HepG2 (cell line): ENCODE data around the gene LRRC25. TPM values are rescaled to one million over a fixed set of nuclear protein-coding genes. Genes with fewer than 3 reads are reported as not detected.

Experiments
- ETV5 ChIP-seq: IDR thresholded peaks from 2 replicates; pipeline ENCODE4 v1.6.1; 2018; ENCODE audit warnings: missing biosample characterization, missing genetic modification reagents, inconsistent platforms, borderline replicate concordance
- FOXK1 ChIP-seq: sonication (generic); formaldehyde crosslinking; IDR thresholded peaks from 2 replicates; pipeline ENCODE4 v1.4.0; 2020; ENCODE audit warnings: low read depth, missing genetic modification reagents, borderline replicate concordance
- MBNL3 ChIP-seq: fragments of 250-450 bp; sonication (Bioruptor Pico); conservative IDR thresholded peaks from 2 replicates; pipeline ENCODE4 v1.8.0; 2022; ENCODE audit warnings: mild to moderate bottlenecking, inconsistent platforms
- NFRKB ChIP-seq: fragments of 450-650 bp; IDR thresholded peaks from 2 replicates; pipeline ENCODE4 v1.6.1; 2017
- POGZ ChIP-seq: sonication (generic); formaldehyde crosslinking; IDR thresholded peaks from 2 replicates; pipeline ENCODE4 v1.4.0; 2020; ENCODE audit warnings: mild to moderate bottlenecking, missing genetic modification reagents
- PTBP1 ChIP-seq: fragments of 200-400 bp; formaldehyde crosslinking; IDR thresholded peaks from 2 replicates; pipeline ENCODE4 v1.6.1; 2018; ENCODE audit warnings: low read length, low read depth; ENCODE audit not compliant: poor library complexity, severe bottlenecking
- SP4 ChIP-seq: sonication (generic); formaldehyde crosslinking; IDR thresholded peaks from 2 replicates; pipeline ENCODE4 v1.8.1; 2023; ENCODE audit warnings: mild to moderate bottlenecking, missing genetic modification reagents
- SPEN ChIP-seq: sonication (generic); formaldehyde crosslinking; IDR thresholded peaks from 2 replicates; pipeline ENCODE4 v1.5.1; 2020; ENCODE audit warnings: low read depth, mild to moderate bottlenecking, missing genetic modification reagents
- SRF ChIP-seq: IDR thresholded peaks from 2 replicates; pipeline ENCODE4 v1.6.1; 2011; ENCODE audit warnings: mild to moderate bottlenecking, low read depth, low read length, moderate library complexity
- ZBTB20 ChIP-seq: sonication (generic); formaldehyde crosslinking; IDR thresholded peaks from 2 replicates; pipeline ENCODE4 v1.8.1; 2023; ENCODE audit warnings: missing genetic modification reagents, low read depth, mild to moderate bottlenecking, borderline replicate concordance
- ZMYM3 ChIP-seq: sonication (generic); formaldehyde crosslinking; IDR thresholded peaks from 2 replicates; pipeline ENCODE4 v1.5.1; 2020; ENCODE audit warnings: mild to moderate bottlenecking, missing genetic modification reagents
- ZNF34 ChIP-seq: sonication (generic); formaldehyde crosslinking; IDR thresholded peaks from 2 replicates; pipeline ENCODE4 v1.4.0; 2020; ENCODE audit warnings: mild to moderate bottlenecking, missing genetic modification reagents, borderline replicate concordance
- ZNF350 ChIP-seq: sonication (generic); formaldehyde crosslinking; IDR thresholded peaks from 2 replicates; pipeline ENCODE4 v1.4.0; 2020; ENCODE audit warnings: mild to moderate bottlenecking, low read depth, missing genetic modification reagents, borderline replicate concordance
- ZNF501 ChIP-seq: sonication (generic); formaldehyde crosslinking; IDR thresholded peaks from 2 replicates; pipeline ENCODE4 v1.5.1; 2020; ENCODE audit warnings: mild to moderate bottlenecking, moderate library complexity, missing genetic modification reagents
- ZSCAN31 ChIP-seq: sonication (generic); formaldehyde crosslinking; IDR thresholded peaks from 2 replicates; pipeline ENCODE4 v1.5.0; 2020; ENCODE audit warnings: low read depth, mild to moderate bottlenecking, missing genetic modification reagents
- polyA plus RNA-seq, 8 experiments: library from polyadenylated mRNA; depleted of rRNA in 3 of 8; stranded (reverse) in 7 of 8; unstranded in 1 of 8; fragments of >200 nt; fragmentation: Illumina TruSeq in 4 of 8; extraction: Trizol in 4 of 8; gene quantifications; 2 replicates each; pipeline versions ENCODE4 v1.2.1 to v1.2.3, GENCODE V29; 2011 to 2016; ENCODE audit warnings: low read depth in 4 of 8, missing spikeins in 1 of 8, mixed read lengths in 1 of 8; ENCODE audit not compliant: insufficient read depth in 1 of 8
- total RNA-seq, 5 experiments: library from RNA; depleted of rRNA; stranded (reverse); fragments of >200 nt; fragmentation: Illumina TruSeq; extraction: Trizol; gene quantifications; 2 replicates each; pipeline ENCODE4 v1.2.3, GENCODE V29; 2016; ENCODE audit warnings: low read depth in 1 of 5
- TF ChIP-seq, protein P1 (sequence below): sonication (generic); formaldehyde crosslinking; conservative IDR thresholded peaks from 2 replicates; pipeline ENCODE4 v1.4.0; 2020; ENCODE audit warnings: mild to moderate bottlenecking, missing genetic modification reagents, moderate library complexity
- TF ChIP-seq, protein P2 (sequence below): sonication (generic); formaldehyde crosslinking; IDR thresholded peaks from 2 replicates; pipeline ENCODE4 v1.5.0; 2020; ENCODE audit warnings: mild to moderate bottlenecking, missing genetic modification reagents
- TF ChIP-seq, protein P3 (sequence below): IDR thresholded peaks from 2 replicates; pipeline ENCODE4 v1.6.1; 2016; ENCODE audit warnings: low read depth
- TF ChIP-seq, protein P4 (sequence below): sonication (generic); formaldehyde crosslinking; IDR thresholded peaks from 2 replicates; pipeline ENCODE4 v1.5.0; 2020; ENCODE audit warnings: missing genetic modification reagents, mild to moderate bottlenecking, borderline replicate concordance
- TF ChIP-seq, protein P5 (sequence below): IDR thresholded peaks from 2 replicates; pipeline ENCODE4 v1.6.1; 2016

Gene LRRC25
- total and polyA plus RNA-seq, 2 of the 13 experiments (the other 11 are each of a cell fraction or from before 2014, with no cell fraction given), result 0.13 to 0.53 TPM

DNA sequence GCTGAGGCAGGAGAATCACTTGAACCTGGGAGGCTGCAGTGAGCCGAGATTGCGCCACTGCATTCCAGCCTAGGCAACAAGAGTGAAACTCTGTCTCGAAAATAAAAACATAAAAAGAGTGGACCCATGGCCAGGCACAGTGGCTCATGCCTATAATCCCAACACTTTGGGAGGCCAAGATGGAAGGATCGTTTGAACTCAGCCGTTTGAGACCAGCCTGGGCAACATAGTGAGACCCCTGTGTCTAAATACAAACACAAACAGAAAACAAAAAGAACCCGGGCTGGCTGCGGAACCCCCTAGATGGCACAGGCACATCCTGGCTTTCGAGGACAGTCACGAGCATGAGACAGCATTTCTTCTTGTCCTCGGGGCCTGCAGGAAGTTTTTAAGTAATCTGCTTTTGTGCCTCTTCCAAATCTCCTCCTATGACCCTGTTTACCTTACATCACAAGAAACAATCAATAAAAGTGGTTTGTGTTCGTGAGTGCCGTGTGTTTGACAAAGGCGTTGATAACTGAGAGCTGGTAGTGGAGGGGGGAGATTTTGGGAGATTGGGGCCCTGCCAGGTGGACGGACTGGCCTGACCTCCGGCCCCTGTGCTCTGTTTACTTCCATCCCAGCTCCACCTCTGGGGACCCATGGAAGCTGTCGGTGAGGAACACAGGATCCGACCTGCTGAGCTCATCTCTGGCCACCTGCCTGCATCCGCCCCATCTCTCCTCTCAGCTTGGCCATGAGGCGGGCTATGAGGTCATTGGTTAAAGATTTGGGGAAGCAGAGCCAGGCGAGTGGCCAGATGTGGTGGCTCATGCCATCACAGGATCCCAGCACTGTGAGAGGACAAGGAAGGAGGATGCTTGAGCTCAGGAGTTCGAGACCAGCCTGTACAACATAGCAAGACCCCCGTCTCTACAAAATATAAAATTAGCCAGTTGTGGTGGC is 17.3 kb downstream of the LRRC25 start (continued):
- TF ChIP-seq, protein P1, sequence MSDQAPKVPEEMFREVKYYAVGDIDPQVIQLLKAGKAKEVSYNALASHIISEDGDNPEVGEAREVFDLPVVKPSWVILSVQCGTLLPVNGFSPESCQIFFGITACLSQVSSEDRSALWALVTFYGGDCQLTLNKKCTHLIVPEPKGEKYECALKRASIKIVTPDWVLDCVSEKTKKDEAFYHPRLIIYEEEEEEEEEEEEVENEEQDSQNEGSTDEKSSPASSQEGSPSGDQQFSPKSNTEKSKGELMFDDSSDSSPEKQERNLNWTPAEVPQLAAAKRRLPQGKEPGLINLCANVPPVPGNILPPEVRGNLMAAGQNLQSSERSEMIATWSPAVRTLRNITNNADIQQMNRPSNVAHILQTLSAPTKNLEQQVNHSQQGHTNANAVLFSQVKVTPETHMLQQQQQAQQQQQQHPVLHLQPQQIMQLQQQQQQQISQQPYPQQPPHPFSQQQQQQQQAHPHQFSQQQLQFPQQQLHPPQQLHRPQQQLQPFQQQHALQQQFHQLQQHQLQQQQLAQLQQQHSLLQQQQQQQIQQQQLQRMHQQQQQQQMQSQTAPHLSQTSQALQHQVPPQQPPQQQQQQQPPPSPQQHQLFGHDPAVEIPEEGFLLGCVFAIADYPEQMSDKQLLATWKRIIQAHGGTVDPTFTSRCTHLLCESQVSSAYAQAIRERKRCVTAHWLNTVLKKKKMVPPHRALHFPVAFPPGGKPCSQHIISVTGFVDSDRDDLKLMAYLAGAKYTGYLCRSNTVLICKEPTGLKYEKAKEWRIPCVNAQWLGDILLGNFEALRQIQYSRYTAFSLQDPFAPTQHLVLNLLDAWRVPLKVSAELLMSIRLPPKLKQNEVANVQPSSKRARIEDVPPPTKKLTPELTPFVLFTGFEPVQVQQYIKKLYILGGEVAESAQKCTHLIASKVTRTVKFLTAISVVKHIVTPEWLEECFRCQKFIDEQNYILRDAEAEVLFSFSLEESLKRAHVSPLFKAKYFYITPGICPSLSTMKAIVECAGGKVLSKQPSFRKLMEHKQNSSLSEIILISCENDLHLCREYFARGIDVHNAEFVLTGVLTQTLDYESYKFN (CRISPR knock-in tag), result peak; percentile 99
- TF ChIP-seq ZNF501 (CRISPR knock-in tag) (peak; percentile 86), MBNL3 (CRISPR knock-in tag) (no peak), ZSCAN31 (CRISPR knock-in tag) (peak; percentile 95), ZNF350 (CRISPR knock-in tag) (peak; percentile 98), SPEN (CRISPR knock-in tag) (peak; percentile 83), ZBTB20 (CRISPR knock-in tag) (no peak), ETV5 (CRISPR knock-in tag) (peak; percentile 95), ZMYM3 (CRISPR knock-in tag) (peak; percentile 74), NFRKB (no peak), SP4 (peak; percentile 36; the same call in 1 of the 2 replicates), FOXK1 (CRISPR knock-in tag) (peak; percentile 97), SRF (0 out of 2 replicates have a peak, but pooled peaks have one; percentile 7), PTBP1 (no peak), ZNF34 (CRISPR knock-in tag) (peak; percentile 68; the same call in 1 of the 2 replicates), POGZ (CRISPR knock-in tag) (peak; percentile 83)
- TF ChIP-seq, protein P2, sequence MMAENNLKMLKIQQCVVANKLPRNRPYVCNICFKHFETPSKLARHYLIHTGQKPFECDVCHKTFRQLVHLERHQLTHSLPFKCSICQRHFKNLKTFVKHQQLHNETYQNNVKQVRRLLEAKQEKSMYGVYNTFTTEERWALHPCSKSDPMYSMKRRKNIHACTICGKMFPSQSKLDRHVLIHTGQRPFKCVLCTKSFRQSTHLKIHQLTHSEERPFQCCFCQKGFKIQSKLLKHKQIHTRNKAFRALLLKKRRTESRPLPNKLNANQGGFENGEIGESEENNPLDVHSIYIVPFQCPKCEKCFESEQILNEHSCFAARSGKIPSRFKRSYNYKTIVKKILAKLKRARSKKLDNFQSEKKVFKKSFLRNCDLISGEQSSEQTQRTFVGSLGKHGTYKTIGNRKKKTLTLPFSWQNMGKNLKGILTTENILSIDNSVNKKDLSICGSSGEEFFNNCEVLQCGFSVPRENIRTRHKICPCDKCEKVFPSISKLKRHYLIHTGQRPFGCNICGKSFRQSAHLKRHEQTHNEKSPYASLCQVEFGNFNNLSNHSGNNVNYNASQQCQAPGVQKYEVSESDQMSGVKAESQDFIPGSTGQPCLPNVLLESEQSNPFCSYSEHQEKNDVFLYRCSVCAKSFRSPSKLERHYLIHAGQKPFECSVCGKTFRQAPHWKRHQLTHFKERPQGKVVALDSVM, result peak; percentile 99
- TF ChIP-seq, protein P3, sequence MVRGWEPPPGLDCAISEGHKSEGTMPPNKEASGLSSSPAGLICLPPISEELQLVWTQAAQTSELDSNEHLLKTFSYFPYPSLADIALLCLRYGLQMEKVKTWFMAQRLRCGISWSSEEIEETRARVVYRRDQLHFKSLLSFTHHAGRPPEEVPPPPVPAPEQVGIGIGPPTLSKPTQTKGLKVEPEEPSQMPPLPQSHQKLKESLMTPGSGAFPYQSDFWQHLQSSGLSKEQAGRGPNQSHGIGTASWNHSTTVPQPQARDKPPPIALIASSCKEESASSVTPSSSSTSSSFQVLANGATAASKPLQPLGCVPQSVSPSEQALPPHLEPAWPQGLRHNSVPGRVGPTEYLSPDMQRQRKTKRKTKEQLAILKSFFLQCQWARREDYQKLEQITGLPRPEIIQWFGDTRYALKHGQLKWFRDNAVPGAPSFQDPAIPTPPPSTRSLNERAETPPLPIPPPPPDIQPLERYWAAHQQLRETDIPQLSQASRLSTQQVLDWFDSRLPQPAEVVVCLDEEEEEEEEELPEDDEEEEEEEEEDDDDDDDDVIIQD, result peak; percentile 39
- TF ChIP-seq, protein P4, sequence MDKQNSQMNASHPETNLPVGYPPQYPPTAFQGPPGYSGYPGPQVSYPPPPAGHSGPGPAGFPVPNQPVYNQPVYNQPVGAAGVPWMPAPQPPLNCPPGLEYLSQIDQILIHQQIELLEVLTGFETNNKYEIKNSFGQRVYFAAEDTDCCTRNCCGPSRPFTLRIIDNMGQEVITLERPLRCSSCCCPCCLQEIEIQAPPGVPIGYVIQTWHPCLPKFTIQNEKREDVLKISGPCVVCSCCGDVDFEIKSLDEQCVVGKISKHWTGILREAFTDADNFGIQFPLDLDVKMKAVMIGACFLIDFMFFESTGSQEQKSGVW, result no peak
- TF ChIP-seq, protein P5, sequence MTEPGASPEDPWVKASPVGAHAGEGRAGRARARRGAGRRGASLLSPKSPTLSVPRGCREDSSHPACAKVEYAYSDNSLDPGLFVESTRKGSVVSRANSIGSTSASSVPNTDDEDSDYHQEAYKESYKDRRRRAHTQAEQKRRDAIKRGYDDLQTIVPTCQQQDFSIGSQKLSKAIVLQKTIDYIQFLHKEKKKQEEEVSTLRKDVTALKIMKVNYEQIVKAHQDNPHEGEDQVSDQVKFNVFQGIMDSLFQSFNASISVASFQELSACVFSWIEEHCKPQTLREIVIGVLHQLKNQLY (CRISPR knock-in tag), result peak; percentile 86
